Endothelial cell of umbilical vein (primary cell): Measurements from ENCODE around the gene C14orf132. TPM values are rescaled to one million over a fixed set of nuclear protein-coding genes. Genes with fewer than 3 reads are reported as not detected.

ENCODE experiments used
- BruUV-seq: library from RNA; stranded (reverse); fragments of 400-500 nt; replicated peaks from 2 replicates; lab custom pipeline; 2021; lab: Mats Ljungman, UMichigan
- CTCF ChIA-PET: fragments of 300-600, 350-600 bp; sonication (Branson Sonifier 250); formaldehyde crosslinking; loops from one replicate; lab custom pipeline; 2021; ENCODE audit warnings: antibody characterized with exemption, inconsistent platforms; lab: Charles Lee
- POLR2A ChIA-PET: fragments of 300-600, 350-600 bp; sonication (Branson Sonifier 250); formaldehyde crosslinking; loops from one replicate; lab custom pipeline; 2021; ENCODE audit warnings: antibody characterized with exemption, inconsistent platforms; lab: Charles Lee
- DNase-seq: peaks from one replicate; pipeline ENCODE4 v3.0.0-alpha.2; 2011; ENCODE audit warnings: low read depth, low spot score
- FAIRE-seq: peaks from 2 replicates; lab custom pipeline; 2011; peaks lifted over from hg19 to GRCh38; lab: Jason Lieb, UNC
- H2AFZ ChIP-seq: 2 replicates; pipeline ENCODE4 v1.6.0; 2012; ENCODE audit warnings: low read depth, low read length, control low read depth, inconsistent platforms
- H3K27ac ChIP-seq: 2 replicates; pipeline ENCODE4 v1.5.1; 2011; ENCODE audit warnings: low read depth, mild to moderate bottlenecking, control low read depth, low read length, moderate library complexity; ENCODE audit not compliant: insufficient read depth
- H3K27me3 ChIP-seq, 2 experiments: 2 replicates each; pipeline versions ENCODE4 v1.6.0 to v1.6.1; 2011; ENCODE audit warnings: low read length in 2 of 2, mixed read lengths in 1 of 2; ENCODE audit not compliant: control insufficient read depth in 2 of 2, insufficient read depth in 2 of 2
- H3K36me3 ChIP-seq, 2 experiments: 2 replicates in 1 of 2; 3 replicates in 1 of 2; pipeline ENCODE4 v1.5.1; 2011; ENCODE audit warnings: low read length in 2 of 2, mild to moderate bottlenecking in 1 of 2, moderate library complexity in 1 of 2; ENCODE audit not compliant: control insufficient read depth in 2 of 2, insufficient read depth in 2 of 2; ENCODE audit errors: extremely low read depth in 1 of 2
- H3K4me1 ChIP-seq: 3 replicates; pipeline ENCODE4 v1.5.1; 2011; ENCODE audit warnings: mild to moderate bottlenecking, low read length; ENCODE audit not compliant: control insufficient read depth, insufficient read depth; ENCODE audit errors: extremely low read depth
- H3K4me2 ChIP-seq: 2 replicates; pipeline ENCODE4 v1.6.1; 2011; ENCODE audit warnings: low read length, control low read depth, mixed read lengths; ENCODE audit not compliant: insufficient read depth
- H3K4me3 ChIP-seq, 3 experiments: fragments of 200-600 bp in 1 of 3; sonication (generic), shearing (Covaris generic) in 1 of 3; replicated peaks in 1 of 3; 2 replicates each; pipeline ENCODE4 v1.5.1; 2011 to 2016; ENCODE audit warnings: control low read depth in 3 of 3, low read length in 3 of 3, mild to moderate bottlenecking in 2 of 3, inconsistent platforms in 1 of 3, low read depth in 1 of 3, moderate library complexity in 1 of 3; ENCODE audit not compliant: insufficient read depth in 1 of 3
- H3K79me2 ChIP-seq: 2 replicates; pipeline ENCODE4 v1.6.0; 2012; ENCODE audit warnings: low read length, inconsistent platforms; ENCODE audit not compliant: control insufficient read depth, insufficient read depth
- H3K9ac ChIP-seq: replicated peaks from 2 replicates; pipeline ENCODE3; 2011; ENCODE audit warnings: low read length, control low read depth; ENCODE audit not compliant: insufficient read depth; ENCODE audit errors: extremely low read depth
- H3K9me1 ChIP-seq: replicated peaks from 3 replicates; pipeline ENCODE4 v1.6.0; 2011; ENCODE audit warnings: mild to moderate bottlenecking, low read length; ENCODE audit not compliant: control insufficient read depth, insufficient read depth; ENCODE audit errors: extremely low read depth
- H3K9me3 ChIP-seq: replicated peaks from 2 replicates; pipeline ENCODE4 v1.5.1; 2012; ENCODE audit warnings: low read length, inconsistent platforms; ENCODE audit not compliant: control insufficient read depth, insufficient read depth
- H4K20me1 ChIP-seq: replicated peaks from 2 replicates; pipeline ENCODE3; 2011; ENCODE audit warnings: mild to moderate bottlenecking, low read length; ENCODE audit not compliant: control insufficient read depth, insufficient read depth; ENCODE audit errors: extremely low read depth
- EZH2 ChIP-seq: IDR thresholded peaks from 2 replicates; pipeline ENCODE4 v1.6.1; 2012; ENCODE audit warnings: borderline replicate concordance, low read depth, mild to moderate bottlenecking, moderate library complexity, low read length, inconsistent platforms; ENCODE audit not compliant: severe bottlenecking
- FOS ChIP-seq: IDR thresholded peaks from 2 replicates; pipeline ENCODE4 v1.6.1; 2011; ENCODE audit warnings: mild to moderate bottlenecking, low read length, moderate library complexity, borderline replicate concordance; ENCODE audit not compliant: insufficient read depth
- GATA2 ChIP-seq: IDR thresholded peaks from 2 replicates; pipeline ENCODE4 v1.7.0; 2011; ENCODE audit warnings: low read depth, mild to moderate bottlenecking, moderate library complexity, mixed read lengths, low read length; ENCODE audit not compliant: insufficient read length, insufficient read depth
- JUN ChIP-seq: IDR thresholded peaks from 2 replicates; pipeline ENCODE4 v1.6.1; 2011; ENCODE audit warnings: borderline replicate concordance, low read depth; ENCODE audit not compliant: insufficient read length, insufficient read depth
- MAX ChIP-seq: IDR thresholded peaks from 2 replicates; pipeline ENCODE4 v1.6.1; 2011; ENCODE audit not compliant: insufficient read depth, insufficient read length
- MYC ChIP-seq: IDR thresholded peaks from one replicate; pipeline ENCODE4 v1.6.1; 2011; ENCODE audit warnings: mild to moderate bottlenecking, low read depth, low read length
- POLR2A ChIP-seq: IDR thresholded peaks from 2 replicates; pipeline ENCODE4 v1.6.1; 2012; ENCODE audit warnings: low read depth, mild to moderate bottlenecking, control low read depth, low read length
- POLR2AphosphoS5 ChIP-seq: IDR thresholded peaks from 2 replicates; pipeline ENCODE4 v1.6.1; 2012; ENCODE audit warnings: low read depth, mild to moderate bottlenecking, control low read depth, low read length, moderate library complexity; ENCODE audit not compliant: insufficient read depth
- dilution Hi-C: fragments of 300-500 bp; cut with MboI; formaldehyde crosslinking; loops from one replicate; pipeline ENCODE4 v1.15.0; 2019; ENCODE audit warnings: low sequenced_read_pairs; ENCODE audit not compliant: extremely low pct_ligation_motif_present
- intact Hi-C: fragments of 100-400 bp; cut with micrococcal nuclease; formaldehyde crosslinking; loops from one replicate; pipeline ENCODE4 v1.10.0; 2022
- polyA plus RNA-seq, 4 experiments: library from polyadenylated mRNA; depleted of rRNA in 3 of 4; stranded (reverse) in 3 of 4; unstranded in 1 of 4; fragments of >200 nt; gene quantifications; 2 replicates each; pipeline versions ENCODE4 v1.2.1 to v1.2.3, GENCODE V29; 2011 to 2012; ENCODE audit warnings: missing spikeins in 1 of 4
- total RNA-seq: library from RNA; stranded (reverse); gene quantifications from 2 replicates; pipeline ENCODE4 v1.2.3, GENCODE V29; 2021

C14orf132 gene
- total and polyA plus RNA-seq, 2 donors (not counting 3 experiments of a cell fraction or from before 2014, with no cell fraction given) = 3.2 to 7.6 TPM

- H3K9ac ChIP-seq = no peak overlapping the region
- intact Hi-C loops (no loop called here), dilution Hi-C loops (no loop called here)
- H3K4me1 ChIP-seq = no peaks in the 10 kb centered on the region
- TF ChIP-seq EZH2 = no peak
- TF ChIP-seq POLR2A = no peak
- TF ChIP-seq MAX = no peak
- TF ChIP-seq MYC = no peak
- TF ChIP-seq FOS = no peak
- TF ChIP-seq POLR2AphosphoS5 = no peak
- ChIA-PET CTCF (no interaction called here), POLR2A (no interaction called here)
- no peak overlapping the region for H3K27ac ChIP-seq
- H3K79me2 ChIP-seq = no peaks in the 10 kb centered on the region
- no peak overlapping the region for H3K4me2 ChIP-seq
- FAIRE-seq = no peak
- H3K9me1 ChIP-seq = no peaks in the 10 kb centered on the region
- H3K9me3 ChIP-seq = no peaks in the 10 kb centered on the region
- no peak for DNase-seq
- H3K27me3 ChIP-seq = no peaks in the 10 kb centered on the region
- H4K20me1 ChIP-seq = no peaks in the 10 kb centered on the region
- BruUV-seq = no TSS peak
- no peaks in the 10 kb centered on the region for H3K36me3 ChIP-seq
- no peak overlapping the region for H3K4me3 ChIP-seq
- no peak overlapping the region for H2AFZ ChIP-seq
Measured at GRCh38 chr14:96086574-96087077, 47.5 kb downstream of the C14orf132 start.

- FAIRE-seq = no peak
- no peaks in the 10 kb centered on the region for H3K9me3 ChIP-seq
- dilution Hi-C loops (no loop called here), intact Hi-C loops (no loop called here)
- no peak overlapping the region for H3K27ac ChIP-seq
- H3K4me1 ChIP-seq = no peaks in the 10 kb centered on the region
- CTCF ChIA-PET = no interaction called here
- no peak overlapping the region for H3K4me2 ChIP-seq
- no peak for DNase-seq
- H3K9ac ChIP-seq = no peak overlapping the region
- no peaks in the 10 kb centered on the region for H3K27me3 ChIP-seq
- POLR2A ChIA-PET = no interaction called here
- no peaks in the 10 kb centered on the region for H3K79me2 ChIP-seq
- no peak overlapping the region for H2AFZ ChIP-seq
- H3K36me3 ChIP-seq = no peaks in the 10 kb centered on the region
- BruUV-seq = no TSS peak
- H3K4me3 ChIP-seq = no peak overlapping the region
- TF ChIP-seq MYC (no peak), GATA2 (no peak), POLR2A (no peak), MAX (no peak), POLR2AphosphoS5 (no peak), JUN (no peak), FOS (no peak), EZH2 (no peak)
- H4K20me1 ChIP-seq = no peaks in the 10 kb centered on the region
- H3K9me1 ChIP-seq = no peaks in the 10 kb centered on the region
Measured at GRCh38 chr14:96088074-96088473, 48.9 kb downstream of the C14orf132 start.
